Heart left ventricle (tissue), 13 donors: Measurements from ENCODE around the gene NLRP5.

Experiments
- POLR2A ChIP-seq, 2 donors: fragments of 450-650 bp; IDR thresholded peaks; one replicate each; pipeline ENCODE4 v1.6.1; 2017; ENCODE audit warnings: antibody characterized with exemption in 2 of 2, mild to moderate bottlenecking in 2 of 2, moderate library complexity in 2 of 2
- TF ChIP-seq, protein P1 (sequence below), 12 donors: fragments of 200-600 bp; sonication (generic) in 4 of 12; IDR thresholded peaks; one replicate each; pipeline versions ENCODE4 v1.5.0 to v1.8.0; 2018 to 2022; ENCODE audit warnings: antibody characterized with exemption in 12 of 12, mild to moderate bottlenecking in 5 of 12
- donor health status: ischemic (EF 13 %, LVEDD 7.1; RV severe dilation, severe dysfunction).
- donor health status: DM: no; HTN: yes; CAD: no.
- donor health status: DM: no; HTN: no; CAD: no.
- donor health status: ischemic (EF 25% LVEDD 6.9; RV normal size, moderate dysfunction).
- donor health status: ischemic (EF 25% LVEDD 5.7; RV mildly dilated, moderate dysfunction).
- donor health status: ischemic (EF 35%, LVEDD 5.7; RV mildly dilated, moderate dysfunction).
- donor health status: nonischemic (EF 11% LVEDD 7.7; RV severe dilation, severe dysfunction).
- donor health status: DM: yes; HTN: yes; CAD: no.
- donor health status: PGD.
- donor health status: ischemic (EF 29% LVEDD 5.4; RV normal size, mild dysfunction).
- donor health status: nonischemic (EF 23%, LVEDD 6.1; RV moderate dilation, normal function).

DNA sequence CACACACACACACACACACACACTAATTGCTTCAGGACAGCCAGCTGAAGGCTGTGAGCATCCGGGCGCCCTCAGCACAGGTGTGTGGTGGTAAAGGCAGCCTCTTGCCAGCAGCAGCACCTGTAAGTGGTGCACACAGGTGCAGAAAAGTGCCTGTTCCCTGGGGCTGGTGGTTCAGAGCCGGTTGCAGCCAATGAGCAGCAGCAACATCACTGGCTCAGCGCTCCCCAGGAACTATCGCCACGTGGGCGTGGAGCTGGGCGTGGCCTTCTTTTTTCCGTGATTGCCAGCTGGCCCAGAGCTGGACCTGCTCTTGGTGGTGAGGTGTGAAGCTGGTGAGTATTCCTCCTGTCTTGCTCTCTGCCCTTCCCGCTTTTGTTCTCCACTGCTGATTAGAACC lies at the start of gene NLRP5:
- TF ChIP-seq, protein P1, sequence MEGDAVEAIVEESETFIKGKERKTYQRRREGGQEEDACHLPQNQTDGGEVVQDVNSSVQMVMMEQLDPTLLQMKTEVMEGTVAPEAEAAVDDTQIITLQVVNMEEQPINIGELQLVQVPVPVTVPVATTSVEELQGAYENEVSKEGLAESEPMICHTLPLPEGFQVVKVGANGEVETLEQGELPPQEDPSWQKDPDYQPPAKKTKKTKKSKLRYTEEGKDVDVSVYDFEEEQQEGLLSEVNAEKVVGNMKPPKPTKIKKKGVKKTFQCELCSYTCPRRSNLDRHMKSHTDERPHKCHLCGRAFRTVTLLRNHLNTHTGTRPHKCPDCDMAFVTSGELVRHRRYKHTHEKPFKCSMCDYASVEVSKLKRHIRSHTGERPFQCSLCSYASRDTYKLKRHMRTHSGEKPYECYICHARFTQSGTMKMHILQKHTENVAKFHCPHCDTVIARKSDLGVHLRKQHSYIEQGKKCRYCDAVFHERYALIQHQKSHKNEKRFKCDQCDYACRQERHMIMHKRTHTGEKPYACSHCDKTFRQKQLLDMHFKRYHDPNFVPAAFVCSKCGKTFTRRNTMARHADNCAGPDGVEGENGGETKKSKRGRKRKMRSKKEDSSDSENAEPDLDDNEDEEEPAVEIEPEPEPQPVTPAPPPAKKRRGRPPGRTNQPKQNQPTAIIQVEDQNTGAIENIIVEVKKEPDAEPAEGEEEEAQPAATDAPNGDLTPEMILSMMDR (IDR thresholded peaks at IDR 0.05): no peak
- no peak for TF ChIP-seq POLR2A (IDR thresholded peaks at IDR 0.05)
